ENCODE results near the gene DEK. TPM values are rescaled to one million over a fixed set of nuclear protein-coding genes. Genes with fewer than 3 reads are reported as not detected.

DEK gene
- total RNA-seq, 1 experiment from 2014 or later = 260 TPM

GRCh38 chr6:18192026-18192425 lies 72.3 kb downstream of the DEK start:
- no peak for DNase-seq
- TF ChIP-seq EZH2 (IDR thresholded peaks at IDR 0.05; ENCODE audit: low read depth) = no peak
- TF ChIP-seq, protein P1, sequence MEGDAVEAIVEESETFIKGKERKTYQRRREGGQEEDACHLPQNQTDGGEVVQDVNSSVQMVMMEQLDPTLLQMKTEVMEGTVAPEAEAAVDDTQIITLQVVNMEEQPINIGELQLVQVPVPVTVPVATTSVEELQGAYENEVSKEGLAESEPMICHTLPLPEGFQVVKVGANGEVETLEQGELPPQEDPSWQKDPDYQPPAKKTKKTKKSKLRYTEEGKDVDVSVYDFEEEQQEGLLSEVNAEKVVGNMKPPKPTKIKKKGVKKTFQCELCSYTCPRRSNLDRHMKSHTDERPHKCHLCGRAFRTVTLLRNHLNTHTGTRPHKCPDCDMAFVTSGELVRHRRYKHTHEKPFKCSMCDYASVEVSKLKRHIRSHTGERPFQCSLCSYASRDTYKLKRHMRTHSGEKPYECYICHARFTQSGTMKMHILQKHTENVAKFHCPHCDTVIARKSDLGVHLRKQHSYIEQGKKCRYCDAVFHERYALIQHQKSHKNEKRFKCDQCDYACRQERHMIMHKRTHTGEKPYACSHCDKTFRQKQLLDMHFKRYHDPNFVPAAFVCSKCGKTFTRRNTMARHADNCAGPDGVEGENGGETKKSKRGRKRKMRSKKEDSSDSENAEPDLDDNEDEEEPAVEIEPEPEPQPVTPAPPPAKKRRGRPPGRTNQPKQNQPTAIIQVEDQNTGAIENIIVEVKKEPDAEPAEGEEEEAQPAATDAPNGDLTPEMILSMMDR (conservative IDR thresholded peaks at IDR 0.05) = no peak
- no peak overlapping the region for H3K4me2 ChIP-seq
- no peak overlapping the region for H3K4me3 ChIP-seq
- BruUV-seq (replicated peaks) = no TSS peak
- intact Hi-C loops (cut with micrococcal nuclease; ENCODE audit: unreplicated experiment) = no loop called here
- CTCF ChIA-PET = no interaction called here
- H3K27ac ChIP-seq = no peak overlapping the region
- H3K79me2 ChIP-seq (ENCODE audit: low read depth) = no peaks in the 10 kb centered on the region
- H3K9me2 ChIP-seq (ENCODE audit: insufficient read depth) = no peaks in the 10 kb centered on the region
- H2AFZ ChIP-seq = no peak overlapping the region
- no peaks in the 10 kb centered on the region for H3F3A ChIP-seq (ENCODE audit: insufficient read depth, low read depth)
- H3K4me1 ChIP-seq (replicated peaks; ENCODE audit: insufficient read depth) = 0 out of 2 replicates have a peak, but pooled peaks cover under 1% of the 10 kb centered on the region
- POLR2A ChIA-PET (ENCODE audit: unreplicated experiment) = no interaction called here
- H3K36me3 ChIP-seq (ENCODE audit: low read depth) = no peaks in the 10 kb centered on the region
- H4K20me1 ChIP-seq (ENCODE audit: insufficient read depth) = no peaks in the 10 kb centered on the region
- H3K9me3 ChIP-seq (ENCODE audit: insufficient read depth, low read depth) = no peaks in the 10 kb centered on the region
- H3K27me3 ChIP-seq (ENCODE audit: insufficient read depth, low read depth) = no peaks in the 10 kb centered on the region

DNA sequence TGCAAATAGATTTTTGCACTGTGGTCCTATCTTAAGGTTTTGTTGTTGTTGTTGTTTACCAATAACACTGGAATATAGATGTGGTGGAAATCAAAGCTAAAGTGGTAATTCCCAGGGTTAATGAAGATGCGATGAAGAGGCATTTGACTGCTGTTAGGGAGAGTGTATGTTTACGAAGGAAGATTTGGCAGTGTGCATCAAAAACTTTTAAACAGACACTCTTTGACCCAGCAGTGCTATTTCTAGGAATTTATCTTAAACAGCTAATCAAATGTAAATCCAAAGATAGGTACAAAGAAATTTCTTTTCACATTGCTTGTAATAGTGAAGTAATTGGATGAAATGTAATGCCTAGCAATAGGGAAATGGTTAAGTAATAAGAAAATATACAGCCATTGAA lies 75.1 kb downstream of the DEK start:
- peaks cover 12% of the 10 kb centered on the region; the same call in 1 of the 2 replicates for H3F3A ChIP-seq (ENCODE audit: insufficient read depth, low read depth)
- no TSS peak for BruUV-seq (replicated peaks)
- no peaks in the 10 kb centered on the region for H4K20me1 ChIP-seq (ENCODE audit: insufficient read depth)
- ChIA-PET POLR2A (ENCODE audit: unreplicated experiment) (no interaction called here), CTCF (no interaction called here)
- no peak overlapping the region for H3K4me3 ChIP-seq
- H3K27ac ChIP-seq = no peak overlapping the region
- TF ChIP-seq, protein P1 (conservative IDR thresholded peaks at IDR 0.05) = no peak
- TF ChIP-seq EZH2 (IDR thresholded peaks at IDR 0.05; ENCODE audit: low read depth) = no peak
- H3K79me2 ChIP-seq (ENCODE audit: low read depth) = no peaks in the 10 kb centered on the region
- intact Hi-C loops (cut with micrococcal nuclease; ENCODE audit: unreplicated experiment) = no loop called here
- no peaks in the 10 kb centered on the region for H3K9me2 ChIP-seq (ENCODE audit: insufficient read depth)
- H3K36me3 ChIP-seq (ENCODE audit: low read depth) = no peaks in the 10 kb centered on the region
- H3K27me3 ChIP-seq (ENCODE audit: insufficient read depth, low read depth) = no peaks in the 10 kb centered on the region
- peaks cover 23% of the 10 kb centered on the region for H3K4me1 ChIP-seq (replicated peaks; ENCODE audit: insufficient read depth)
- H3K9me3 ChIP-seq (ENCODE audit: insufficient read depth, low read depth) = no peaks in the 10 kb centered on the region
- no peak overlapping the region for H3K4me2 ChIP-seq
- no peak overlapping the region for H2AFZ ChIP-seq
- no peak for DNase-seq

DNA sequence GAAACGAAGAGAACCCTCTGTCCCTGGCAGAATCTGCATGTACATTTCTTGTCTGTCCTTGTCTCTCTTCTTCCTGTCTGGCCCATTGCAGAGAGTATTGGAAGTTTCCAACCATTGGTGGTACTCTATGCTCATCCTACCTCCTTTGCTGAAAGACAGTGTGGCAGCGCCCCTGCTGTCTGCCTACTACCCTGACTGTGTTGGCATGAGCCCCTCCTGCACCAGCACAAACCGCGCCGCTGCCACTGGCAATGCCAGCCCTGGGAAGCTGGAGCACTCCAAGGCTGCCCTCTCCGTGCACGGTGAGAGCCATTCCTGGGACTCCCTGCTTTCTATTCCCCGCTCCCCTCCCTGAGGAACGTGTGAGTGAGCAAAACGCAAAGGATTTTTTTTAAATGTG lies 76.6 kb downstream of the DEK start:
- Histone ChIP-seq H3K36me3 (ENCODE audit: low read depth) (no peaks in the 10 kb centered on the region), H2AFZ (no peak overlapping the region), H3K4me2 (no peak overlapping the region), H4K20me1 (ENCODE audit: insufficient read depth) (no peaks in the 10 kb centered on the region), H3K4me3 (no peak overlapping the region), H3K9me2 (ENCODE audit: insufficient read depth) (no peaks in the 10 kb centered on the region), H3K9me3 (ENCODE audit: insufficient read depth, low read depth) (no peaks in the 10 kb centered on the region), H3F3A (ENCODE audit: insufficient read depth, low read depth) (peaks cover 12% of the 10 kb centered on the region; the same call in 1 of the 2 replicates), H3K27me3 (ENCODE audit: insufficient read depth, low read depth) (no peaks in the 10 kb centered on the region), H3K27ac (no peak overlapping the region), H3K79me2 (ENCODE audit: low read depth) (no peaks in the 10 kb centered on the region), H3K4me1 (replicated peaks; ENCODE audit: insufficient read depth) (peaks cover 23% of the 10 kb centered on the region)
- POLR2A ChIA-PET (ENCODE audit: unreplicated experiment) = no interaction called here
- CTCF ChIA-PET = no interaction called here
- TF ChIP-seq, protein P1 (conservative IDR thresholded peaks at IDR 0.05) = no peak
- no peak for TF ChIP-seq EZH2 (IDR thresholded peaks at IDR 0.05; ENCODE audit: low read depth)
- BruUV-seq (replicated peaks) = no TSS peak
- DNase-seq = no peak
- intact Hi-C loops (cut with micrococcal nuclease; ENCODE audit: unreplicated experiment) = no loop called here

Measured in PC-9 (cell line).